ENCODE data around the gene GAB2. TPM values are rescaled to one million over a fixed set of nuclear protein-coding genes. Genes with fewer than 3 reads are reported as not detected.

GAB2 gene
- total and polyA plus RNA-seq, 2 of the 13 experiments (the other 11 are each of a cell fraction or from before 2014, with no cell fraction given), result 4.1 to 8.6 TPM

GRCh38 chr11:78228467-78228866, 189.2 kb downstream of the GAB2 start (continued):
- TF ChIP-seq SKIL (CRISPR knock-in tag; IDR thresholded peaks at IDR 0.05; ENCODE audit: borderline replicate concordance), result no peak
- no peak for TF ChIP-seq TBX2 (CRISPR knock-in tag; IDR thresholded peaks at IDR 0.05; ENCODE audit: borderline replicate concordance)
- TF ChIP-seq ZNF781 (CRISPR knock-in tag; IDR thresholded peaks at IDR 0.05; ENCODE audit: borderline replicate concordance, not compliant biosample characterization), result no peak

- Histone ChIP-seq H3K4me1 (ENCODE audit: insufficient read depth, low read length) (peaks cover 18% of the 10 kb centered on the region), H3K4me2 (ENCODE audit: low read depth, low read length) (no peak overlapping the region), H3K9me3 (ENCODE audit: low read length) (no peaks in the 10 kb centered on the region), H3K9ac (ENCODE audit: insufficient read depth, low read depth, low read length) (no peak overlapping the region), H4K20me1 (ENCODE audit: insufficient read depth, low read length) (no peaks in the 10 kb centered on the region), H3K79me2 (ENCODE audit: insufficient read depth, low read length) (no peaks in the 10 kb centered on the region), H3K4me3 (replicated peaks in 1 of 3; ENCODE audit: insufficient read depth in 1 of 3, low read depth in 2 of 3, low read length in 3 of 3) (no peak overlapping the region), H3K36me3 (replicated peaks in 1 of 2; ENCODE audit: control insufficient read depth in 1 of 2, insufficient read depth in 2 of 2, low read length in 2 of 2) (peaks cover 4 to 20% of the 10 kb centered on the region in 2 experiments), H3K27me3 (ENCODE audit: control insufficient read depth in 1 of 2, insufficient read depth in 2 of 2, low read length in 2 of 2) (no peaks in the 10 kb centered on the region), H2AFZ (ENCODE audit: low read length) (no peak overlapping the region), H3K27ac (ENCODE audit: extremely low read length, insufficient read depth, low read length) (no peak overlapping the region)
- FAIRE-seq (no peak), DNase-seq (ENCODE audit: low spot score) (no peak), ATAC-seq (no peak)
- ChIA-PET CTCF (ENCODE audit: low intra/inter-chr PET ratio, low total read pairs) (interaction anchor here (1.2 to 1.7 kb wide), 2 partner anchors 205 to 336 kb away, joined by 7 to 12 read pairs; no protein-coding TSS in a partner anchor), POLR2A (interaction anchor here (0.6 to 1.5 kb wide), 3 partner anchors 88 to 190 kb away, joined by 3 to 4 read pairs (median 4); partner anchors contain the start of genes ALG8 and GAB2)
- 82% methylated on average over 4 of the region's 4 CpGs for WGBS (ENCODE audit: low lambda C conversion rate)
- BruUV-seq (replicated peaks), result no TSS peak
- in situ Hi-C loops (cut with HindIII; ENCODE audit: extremely low pct_ligation_motif_present, low pct_unique_long_range_greater_than_20kb), result loop anchor here (5.0 kb wide), 2 partner anchors 189 to 334 kb away; partner anchors contain the start of gene GAB2
- TF ChIP-seq CCAR2 (optimal IDR thresholded peaks at IDR 0.05; ENCODE audit: low read depth, low read length) (no peak), ERF (CRISPR knock-in tag; IDR thresholded peaks at IDR 0.05) (0 out of 2 replicates have a peak, but pooled peaks have one; percentile 5)
- intact Hi-C loops (cut with micrococcal nuclease; ENCODE audit: unreplicated experiment), result loop anchor here (1.0 kb wide), 3 partner anchors 188 to 336 kb away; no protein-coding TSS in a partner anchor
Observed at GRCh38 chr11:78227921-78228320, 189.7 kb downstream of the GAB2 start.
